Subcutaneous adipose tissue (tissue), 4 donors: Measurements from ENCODE around the gene TRIB2. TPM values are rescaled to one million over a fixed set of nuclear protein-coding genes. Genes with fewer than 3 reads are reported as not detected.

Experiments
- total RNA-seq, 4 donors: library from RNA; depleted of rRNA; stranded (reverse); fragments of >200 nt; gene quantifications; one replicate each; pipeline ENCODE4 v1.1.0, GENCODE V29; 2016
- TF ChIP-seq, protein P1 (sequence below): fragments of 450-650 bp; IDR thresholded peaks from one replicate; pipeline ENCODE4 v1.5.1; 2016; ENCODE audit warnings: low read depth, mild to moderate bottlenecking, control low read depth, antibody characterized with exemption, moderate library complexity

The TRIB2 gene
- total RNA-seq, 4 donors from 2014 or later: 17.3 to 94.9 (median 26.2) TPM

DNA sequence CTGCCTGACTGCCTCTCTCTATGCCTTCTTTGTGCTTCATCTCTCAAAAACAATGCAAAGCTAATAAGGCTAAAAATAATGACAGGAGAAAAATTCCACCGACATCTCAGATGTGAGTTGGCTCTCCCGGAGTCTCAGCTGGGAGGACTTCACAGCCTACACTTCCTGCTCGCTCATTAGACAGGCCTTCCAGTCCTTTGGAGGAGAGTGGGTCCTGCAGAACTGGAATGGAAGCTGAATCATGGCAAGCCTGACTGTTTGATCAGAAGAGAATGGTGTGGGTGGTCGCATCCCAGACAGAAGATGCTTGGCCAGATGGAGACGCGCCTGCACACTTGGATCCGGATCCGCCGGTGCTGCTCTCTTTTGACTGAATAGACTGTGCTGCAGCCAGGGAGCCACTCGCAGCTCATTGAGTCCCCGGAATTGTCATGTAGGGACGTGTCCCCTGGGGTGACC is 49.7 kb downstream of the TRIB2 start:
- TF ChIP-seq, protein P1, sequence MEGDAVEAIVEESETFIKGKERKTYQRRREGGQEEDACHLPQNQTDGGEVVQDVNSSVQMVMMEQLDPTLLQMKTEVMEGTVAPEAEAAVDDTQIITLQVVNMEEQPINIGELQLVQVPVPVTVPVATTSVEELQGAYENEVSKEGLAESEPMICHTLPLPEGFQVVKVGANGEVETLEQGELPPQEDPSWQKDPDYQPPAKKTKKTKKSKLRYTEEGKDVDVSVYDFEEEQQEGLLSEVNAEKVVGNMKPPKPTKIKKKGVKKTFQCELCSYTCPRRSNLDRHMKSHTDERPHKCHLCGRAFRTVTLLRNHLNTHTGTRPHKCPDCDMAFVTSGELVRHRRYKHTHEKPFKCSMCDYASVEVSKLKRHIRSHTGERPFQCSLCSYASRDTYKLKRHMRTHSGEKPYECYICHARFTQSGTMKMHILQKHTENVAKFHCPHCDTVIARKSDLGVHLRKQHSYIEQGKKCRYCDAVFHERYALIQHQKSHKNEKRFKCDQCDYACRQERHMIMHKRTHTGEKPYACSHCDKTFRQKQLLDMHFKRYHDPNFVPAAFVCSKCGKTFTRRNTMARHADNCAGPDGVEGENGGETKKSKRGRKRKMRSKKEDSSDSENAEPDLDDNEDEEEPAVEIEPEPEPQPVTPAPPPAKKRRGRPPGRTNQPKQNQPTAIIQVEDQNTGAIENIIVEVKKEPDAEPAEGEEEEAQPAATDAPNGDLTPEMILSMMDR: no peak

DNA sequence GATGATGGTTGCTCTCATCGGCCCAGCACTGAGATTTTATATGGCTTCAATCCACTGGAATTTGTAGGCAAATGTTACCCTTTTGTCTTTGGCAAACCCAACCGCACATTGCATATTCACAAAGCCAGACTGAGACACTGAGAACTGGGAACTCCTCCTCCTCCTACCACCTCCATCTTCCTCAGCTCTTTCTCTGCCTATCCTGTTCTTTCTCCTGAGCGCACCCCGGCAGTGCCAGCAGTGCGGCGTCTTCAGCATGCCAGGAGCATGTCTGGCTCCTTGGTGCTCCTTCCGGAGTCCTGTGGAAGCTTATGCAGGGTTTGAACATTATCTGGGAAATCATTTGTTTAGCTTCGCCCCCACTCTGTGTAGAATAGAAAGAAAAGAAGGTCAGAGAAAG is 50.8 kb downstream of the TRIB2 start:
- TF ChIP-seq, protein P1: no peak

DNA sequence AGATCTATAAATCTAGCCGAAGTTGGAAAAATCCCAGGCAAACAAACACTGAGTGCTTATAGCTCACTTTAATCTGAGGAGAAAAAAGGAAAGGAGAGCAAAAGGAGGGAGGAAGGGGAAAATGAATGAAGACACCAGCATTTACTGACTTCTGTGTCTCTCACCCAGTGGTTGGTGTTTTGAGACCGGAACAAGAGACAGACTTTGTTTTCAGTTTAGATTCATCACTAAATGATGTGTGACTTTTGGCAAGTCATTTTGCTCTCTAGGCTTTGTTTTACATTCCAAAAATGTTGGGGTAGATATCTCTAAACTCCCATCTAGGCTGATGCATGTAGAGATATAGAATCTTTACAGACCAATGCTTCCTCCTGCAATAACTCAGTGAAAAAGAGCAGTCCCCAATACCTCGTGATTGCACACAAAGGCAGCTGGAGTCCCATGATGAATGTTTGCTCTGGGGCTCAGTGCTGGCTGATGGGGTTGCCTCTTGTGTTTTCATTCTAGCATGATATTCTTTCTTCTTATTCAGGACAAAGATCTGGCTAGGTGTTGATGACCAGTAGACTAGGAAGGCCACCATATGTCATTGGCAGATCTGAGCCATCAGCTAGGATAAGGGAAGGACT is 51.4 kb downstream of the TRIB2 start:
- TF ChIP-seq, protein P1: no peak

DNA sequence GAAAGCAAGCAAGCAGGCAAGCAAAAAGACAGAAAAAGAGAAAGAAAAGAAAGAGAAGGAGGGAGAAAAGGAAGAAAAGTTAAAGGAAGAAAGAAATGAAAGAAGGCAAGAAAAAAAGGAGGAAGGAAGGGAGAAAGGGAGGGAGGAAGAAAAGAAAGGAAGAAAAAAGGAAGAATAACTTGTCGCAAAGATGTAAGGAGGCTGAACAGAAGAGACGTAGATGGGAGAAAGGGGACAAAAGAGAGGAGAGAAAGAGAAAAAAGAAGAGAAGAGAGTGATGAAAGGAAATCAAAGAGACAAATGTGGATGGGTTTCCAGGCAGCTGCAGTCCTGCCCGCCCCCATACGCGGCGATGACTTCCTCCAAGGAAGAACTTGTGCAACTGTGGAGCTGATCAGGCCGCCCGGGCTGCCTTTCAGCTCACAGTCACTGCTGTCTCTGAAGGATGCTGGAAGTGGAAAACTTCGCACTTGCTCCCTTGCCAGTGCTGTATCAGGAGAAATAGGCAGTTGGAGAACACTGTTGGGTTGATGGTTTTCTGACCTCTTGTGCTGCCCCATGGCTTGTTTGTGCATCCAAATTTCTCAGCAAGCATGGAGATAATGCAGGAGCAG is 52.9 kb downstream of the TRIB2 start:
- TF ChIP-seq, protein P1: no peak

DNA sequence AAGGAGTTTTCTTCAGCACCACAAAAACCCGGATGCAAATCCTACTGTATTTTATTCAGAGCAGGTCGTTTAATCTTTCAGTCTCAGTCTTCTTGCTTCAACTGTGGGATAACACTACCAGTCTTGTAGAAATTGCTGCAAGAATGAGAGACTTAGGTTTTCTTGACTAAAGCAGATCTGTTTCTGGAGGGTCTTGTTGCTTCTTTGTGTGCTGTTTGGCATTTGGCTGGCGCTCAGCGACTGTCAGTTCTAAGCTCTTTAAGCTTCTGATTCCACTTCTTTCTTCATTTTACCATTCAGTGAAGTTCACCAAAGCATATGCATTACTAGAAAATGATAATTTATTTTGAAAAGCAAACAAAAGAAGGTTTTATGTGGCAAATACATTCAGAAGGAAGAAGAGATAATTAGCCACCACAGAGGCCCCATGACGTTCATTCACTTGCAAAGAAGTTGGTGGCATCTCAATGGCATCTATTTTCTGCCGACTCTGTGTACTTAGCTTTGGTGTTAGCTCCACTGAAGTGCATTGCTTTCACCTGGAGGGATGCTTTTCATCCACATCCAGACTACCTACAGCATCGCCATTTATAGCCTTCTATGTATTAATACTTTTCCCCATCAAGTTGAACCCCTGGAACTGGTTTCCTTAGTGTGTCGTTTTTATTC is 53.7 kb downstream of the TRIB2 start:
- TF ChIP-seq, protein P1: no peak

DNA sequence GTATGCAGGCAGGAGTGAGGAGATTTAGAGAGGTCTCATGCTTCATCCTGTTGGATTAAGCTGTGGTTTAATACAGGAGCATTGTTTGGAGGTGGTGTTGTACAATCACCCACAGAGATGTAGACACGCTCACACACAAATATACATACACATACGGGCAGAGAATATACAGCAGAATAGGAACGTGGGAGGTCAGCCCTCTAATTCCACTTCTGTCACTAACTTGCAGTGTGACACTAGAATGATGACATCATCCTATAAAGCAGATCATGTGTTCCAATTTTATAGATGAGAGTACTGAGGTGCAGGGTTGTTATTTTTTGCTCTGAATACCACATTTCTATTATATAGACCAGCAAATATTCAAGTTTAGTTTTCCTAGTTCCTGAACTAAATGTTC is 54.4 kb downstream of the TRIB2 start:
- TF ChIP-seq, protein P1: no peak

DNA sequence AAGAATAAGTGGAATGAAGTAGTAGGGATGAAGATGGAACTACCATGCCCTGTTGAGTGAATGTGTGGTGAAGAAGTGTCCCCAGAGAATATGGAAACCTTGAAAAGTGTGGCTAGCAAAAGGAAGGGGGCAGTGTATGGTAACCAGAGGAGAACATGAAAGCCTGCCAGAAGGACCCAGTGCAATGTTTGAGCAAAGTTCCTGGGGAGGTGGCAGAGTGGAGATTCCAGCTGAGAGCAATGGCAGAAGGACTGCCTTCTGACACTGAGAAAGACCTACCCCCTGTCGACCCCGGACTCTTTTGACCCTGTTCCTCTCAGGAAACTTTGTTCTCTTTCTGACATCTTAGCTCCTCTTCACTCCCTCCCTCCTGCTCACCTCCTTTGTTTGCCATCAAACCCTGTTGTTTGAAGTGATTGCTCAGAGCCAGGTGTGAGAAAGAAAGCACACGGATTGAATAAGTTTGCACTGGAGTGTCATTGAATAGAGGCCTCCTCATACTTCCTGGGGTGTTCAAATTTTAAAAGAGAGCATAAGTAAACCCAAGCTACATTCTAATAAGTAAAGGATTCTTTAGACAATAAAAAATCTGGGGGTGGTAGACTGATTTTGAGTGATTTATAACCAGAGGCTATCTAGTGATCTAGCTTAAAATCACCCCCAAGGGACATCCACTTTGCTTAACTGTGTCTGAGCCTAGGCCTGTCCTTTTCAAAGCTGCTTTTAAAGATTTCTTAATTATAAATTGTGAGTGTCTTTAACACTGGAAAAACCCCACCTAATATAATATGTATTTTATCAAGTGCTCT is 57.1 kb downstream of the TRIB2 start:
- TF ChIP-seq, protein P1: no peak
